Measurements from ENCODE around the gene BICD1.

- TF ChIP-seq GATA2 (IDR thresholded peaks at IDR 0.05; ENCODE audit: low read depth, low read length): no peak
- TF ChIP-seq GATA3 (IDR thresholded peaks at IDR 0.05; ENCODE audit: low read depth, low read length): no peak
These were observed 1.9 kb upstream of the BICD1 start for GRCh38 chr12:32104572-32105355.
